ENCODE data around the gene SHCBP1L.

Gene SHCBP1L

GRCh38 chr1:182888736-182889531 is 64.0 kb downstream of the SHCBP1L start:
- DNase-seq: no peak

- no peak for DNase-seq
Measured at GRCh38 chr1:182886985-182887384, 66.0 kb downstream of the SHCBP1L start.

DNA sequence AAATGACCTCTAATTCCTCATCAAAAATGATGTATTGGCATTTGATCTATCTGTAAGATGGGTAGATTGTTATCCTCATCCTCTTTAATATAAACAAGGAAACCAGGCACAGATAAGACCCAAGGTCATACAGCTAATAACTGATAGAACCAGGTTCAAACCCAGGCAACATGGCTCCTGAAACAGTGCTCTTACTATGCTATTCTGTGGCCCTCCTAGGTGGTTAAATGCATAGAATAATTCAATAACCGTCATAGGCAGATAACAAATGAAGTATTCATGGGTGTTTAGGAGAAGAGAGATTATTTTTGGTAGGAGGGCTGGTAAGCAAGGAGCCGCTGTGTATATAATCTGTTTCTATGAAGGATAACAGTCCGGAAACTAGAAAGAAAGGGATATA is 67.4 kb downstream of the SHCBP1L start:
- DNase-seq: no peak

DNA sequence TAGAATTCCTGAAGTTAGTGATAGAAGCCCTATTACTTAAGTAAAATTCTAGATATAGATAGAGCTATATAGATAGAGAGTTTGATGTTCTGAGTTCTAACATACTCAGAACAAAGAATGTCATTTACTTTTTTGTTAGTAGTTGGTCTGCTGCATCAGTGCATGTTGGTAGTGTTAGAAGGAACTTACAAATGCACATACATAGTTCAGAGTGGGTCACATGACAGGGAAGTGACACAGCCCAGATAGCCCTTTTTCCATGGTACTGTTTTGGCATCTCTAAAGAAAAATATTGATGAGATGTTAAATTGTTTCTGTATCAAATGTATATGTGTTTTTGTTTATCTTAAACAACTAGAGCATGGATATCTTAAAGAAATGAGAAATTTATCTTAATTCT is 68.1 kb downstream of the SHCBP1L start:
- no peak for DNase-seq

- DNase-seq: no peak
Measured at GRCh38 chr1:182877842-182878241, 75.1 kb downstream of the SHCBP1L start.

DNA sequence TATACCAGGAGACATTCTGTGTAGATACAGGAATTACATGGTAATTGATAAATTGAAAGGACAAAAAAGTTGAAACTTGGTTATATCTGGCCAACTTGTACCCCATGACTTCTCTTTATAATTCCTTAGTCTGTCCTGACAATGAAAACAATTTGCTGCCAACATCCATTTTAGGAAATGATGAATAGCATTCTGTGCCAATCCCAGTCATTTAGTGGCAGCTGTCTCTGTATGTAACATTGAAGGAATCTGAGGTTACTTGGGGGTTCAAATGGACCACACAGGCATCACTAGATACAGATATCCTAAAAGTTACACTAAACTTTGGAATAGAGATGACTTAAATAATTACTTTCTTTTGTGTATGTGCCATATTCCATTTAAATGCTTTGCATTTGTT is 75.6 kb downstream of the SHCBP1L start:
- DNase-seq: no peak

DNA sequence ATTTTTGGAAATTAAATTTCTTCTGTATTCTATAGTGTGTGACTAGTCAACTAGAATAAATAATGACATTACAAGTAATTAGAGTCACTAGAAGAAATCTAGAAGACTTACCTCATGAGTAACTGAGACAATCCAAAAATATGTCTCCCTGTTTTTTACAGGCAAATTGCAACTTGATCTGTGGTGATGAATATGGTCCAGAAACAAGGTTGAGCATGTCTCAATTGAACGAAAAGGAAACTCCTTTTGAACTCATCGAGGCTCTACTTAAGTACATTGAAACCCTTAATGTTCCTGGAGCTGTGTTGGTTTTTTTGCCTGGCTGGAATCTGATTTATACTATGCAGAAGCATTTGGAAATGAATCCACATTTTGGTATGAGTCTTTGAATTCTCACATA is 77.1 kb downstream of the SHCBP1L start:
- DNase-seq: no peak

- no peak for DNase-seq
Measured at GRCh38 chr1:182872881-182873280, 80.1 kb downstream of the SHCBP1L start.

- no peak for DNase-seq
Measured at GRCh38 chr1:182869241-182869666, 83.7 kb downstream of the SHCBP1L start.

GRCh38 chr1:182867861-182868260 is 85.1 kb downstream of the SHCBP1L start:
- no peak for DNase-seq

- no peak for DNase-seq
Measured at GRCh38 chr1:182863940-182864339, 89.0 kb downstream of the SHCBP1L start.

GRCh38 chr1:182862827-182863226 is 90.1 kb downstream of the SHCBP1L start:
- DNase-seq: no peak

GRCh38 chr1:182861994-182862393 is 91.0 kb downstream of the SHCBP1L start:
- DNase-seq: no peak

DNA sequence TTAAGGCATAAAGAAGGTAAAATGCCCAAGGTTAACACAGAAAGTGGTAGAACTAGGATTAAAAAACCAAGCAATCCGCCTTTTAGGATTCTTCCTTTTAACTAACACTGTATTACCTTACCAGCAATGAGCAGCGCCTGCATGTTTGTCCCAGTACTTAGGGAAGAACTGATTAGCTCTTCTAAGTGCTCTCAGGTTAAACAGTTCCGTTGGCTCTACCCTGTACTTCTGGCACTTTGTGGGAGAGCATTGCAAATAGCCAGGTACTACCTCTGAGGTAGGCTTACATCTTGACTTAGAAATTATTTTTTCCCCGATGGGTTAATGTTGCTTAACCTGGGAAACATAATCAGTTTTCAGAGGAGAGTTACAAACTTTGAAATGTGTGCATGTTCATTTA is 92.3 kb downstream of the SHCBP1L start:
- no peak for DNase-seq

- DNase-seq: no peak
Measured at GRCh38 chr1:182857212-182857611, 95.8 kb downstream of the SHCBP1L start.

- no peak for DNase-seq
Measured at GRCh38 chr1:182855911-182856310, 97.1 kb downstream of the SHCBP1L start.

- no peak for DNase-seq
Measured at GRCh38 chr1:182851825-182852224, 101.1 kb downstream of the SHCBP1L start.

- DNase-seq: no peak
Measured at GRCh38 chr1:182850319-182850718, 102.6 kb downstream of the SHCBP1L start.

Measured in NCI-H1092 treated with DMSO at 0.1 percent for 48 hours (cell line).